NCI-H345 treated with DMSO at 0.1 percent for 48 hours (cell line): ENCODE measurements around the gene DLGAP1.

Source experiments
- DNase-seq: peaks from one replicate; lab custom pipeline; 2025; ENCODE audit not compliant: unreplicated experiment; lab: John Stamatoyannopoulos, UW

The DLGAP1 gene

GRCh38 chr18:3906116-3906750 is 548.9 kb downstream of the DLGAP1 start:
- DNase-seq: no peak

DNA sequence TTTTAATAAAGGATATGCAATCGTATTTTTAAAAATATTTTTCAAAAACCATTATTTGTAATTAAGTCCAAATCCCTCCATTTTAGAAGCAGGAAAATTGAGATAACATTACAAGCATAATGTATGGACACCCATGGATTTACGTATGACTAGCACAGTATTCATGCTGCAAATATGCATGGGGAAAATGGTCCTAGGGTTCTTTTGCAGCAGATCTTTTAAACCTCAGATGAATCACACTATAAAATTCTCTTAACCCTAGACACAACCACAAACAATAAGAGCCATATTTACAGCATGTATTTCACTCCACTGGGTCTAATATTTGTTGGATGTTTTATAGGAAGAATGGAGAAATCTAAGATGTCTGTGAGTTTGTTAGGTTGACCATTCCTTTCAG is 551.8 kb downstream of the DLGAP1 start:
- DNase-seq: no peak

DNA sequence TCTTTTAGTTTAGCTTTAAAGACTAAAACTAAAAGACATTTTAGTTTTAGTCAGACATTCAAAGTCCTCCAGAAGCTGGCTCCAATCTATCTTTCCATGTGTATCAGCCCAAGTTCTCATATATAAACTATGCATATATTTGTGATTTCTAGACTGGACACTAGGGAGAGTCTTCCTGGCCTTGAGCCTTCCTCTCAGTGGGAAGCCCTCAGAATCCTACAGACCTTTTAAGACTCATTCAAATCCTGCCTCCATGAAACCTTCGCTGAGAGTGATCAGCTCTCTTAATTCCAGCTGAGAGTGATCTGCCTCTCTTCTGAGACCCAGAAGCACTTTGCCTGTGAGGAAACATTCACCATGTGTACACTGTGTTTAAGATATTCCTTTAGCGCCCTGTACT is 552.4 kb downstream of the DLGAP1 start:
- no peak for DNase-seq

DNA sequence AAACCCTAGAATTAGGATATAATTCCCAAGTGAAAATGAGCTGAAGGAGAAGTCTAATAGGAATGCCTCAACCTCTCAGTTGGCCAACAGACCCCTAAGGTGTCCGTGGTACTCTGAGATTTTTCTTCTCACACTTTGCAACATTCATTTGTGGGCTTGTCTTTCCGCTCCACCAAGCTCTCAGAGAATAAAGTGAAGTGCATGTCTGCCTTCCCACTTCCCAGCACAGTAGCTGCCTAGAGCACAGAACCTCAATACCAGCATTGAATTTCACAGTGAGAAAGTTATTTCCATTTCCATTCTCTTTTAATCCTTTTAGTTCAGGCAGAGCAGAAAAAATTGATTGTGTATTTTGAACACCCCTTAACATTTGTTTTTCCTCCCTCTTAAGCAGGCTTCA is 553.3 kb downstream of the DLGAP1 start:
- peak; percentile 29 for DNase-seq

GRCh38 chr18:3901042-3901441 is 554.1 kb downstream of the DLGAP1 start:
- DNase-seq: no peak

DNA sequence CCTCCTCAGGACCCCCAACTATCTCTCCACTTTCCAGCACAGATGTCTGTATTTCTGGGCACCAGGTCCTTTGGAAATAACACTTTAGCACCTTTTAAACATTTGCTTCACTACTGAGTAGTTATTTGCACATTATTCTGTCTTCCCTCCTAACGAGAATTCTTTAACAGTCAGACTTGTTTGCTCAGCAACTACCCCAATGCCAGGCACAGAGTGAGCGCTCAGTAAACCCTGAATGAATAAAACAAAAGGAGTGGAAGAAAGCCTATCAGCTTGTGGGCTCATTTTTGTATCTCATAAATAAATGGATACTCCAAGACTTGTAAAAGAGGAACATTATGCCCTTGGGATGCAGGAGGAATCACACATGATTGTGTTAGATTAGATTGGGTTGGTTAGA is 554.8 kb downstream of the DLGAP1 start:
- no peak for DNase-seq

DNA sequence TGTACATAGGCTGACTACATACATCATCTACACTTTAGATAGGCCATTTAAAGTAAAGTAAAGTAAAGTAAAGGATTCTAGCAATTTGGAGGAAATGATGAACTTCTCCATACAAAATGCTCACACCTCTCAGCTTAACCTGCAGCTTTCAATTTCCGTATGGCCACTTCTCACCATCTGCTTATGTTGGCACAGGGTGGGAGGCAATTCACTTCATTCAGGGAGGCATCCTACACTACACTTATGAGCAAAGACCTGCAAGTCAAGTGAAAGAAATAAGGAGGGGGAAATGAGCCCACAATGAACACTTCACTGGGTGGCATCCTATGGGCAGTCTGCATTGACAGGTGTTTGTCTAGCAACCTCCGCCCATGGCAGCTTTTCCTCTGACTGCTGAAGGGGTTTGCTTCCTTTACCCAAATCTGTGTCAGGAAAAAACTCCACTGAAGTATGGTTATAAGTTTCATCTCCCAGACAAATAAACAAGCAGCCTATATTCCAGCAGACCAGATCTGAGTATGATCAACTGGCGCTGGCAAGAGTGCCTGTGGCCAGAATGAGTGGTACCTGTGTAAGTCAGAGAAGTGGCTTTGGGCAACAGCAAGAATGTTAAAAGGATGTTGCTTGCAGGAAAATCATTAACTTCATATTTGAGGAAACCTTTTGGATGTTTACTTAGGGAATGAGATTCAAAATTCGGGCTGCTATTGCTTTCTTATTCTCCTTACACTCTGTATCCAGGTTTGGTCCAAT is 556.1 kb downstream of the DLGAP1 start:
- no peak for DNase-seq

- DNase-seq: no peak
Measured at GRCh38 chr18:3892152-3892551, 563.0 kb downstream of the DLGAP1 start.

- DNase-seq: no peak
Measured at GRCh38 chr18:3891245-3891644, 563.9 kb downstream of the DLGAP1 start.

- DNase-seq: no peak
Measured at GRCh38 chr18:3889803-3890202, 565.3 kb downstream of the DLGAP1 start.

DNA sequence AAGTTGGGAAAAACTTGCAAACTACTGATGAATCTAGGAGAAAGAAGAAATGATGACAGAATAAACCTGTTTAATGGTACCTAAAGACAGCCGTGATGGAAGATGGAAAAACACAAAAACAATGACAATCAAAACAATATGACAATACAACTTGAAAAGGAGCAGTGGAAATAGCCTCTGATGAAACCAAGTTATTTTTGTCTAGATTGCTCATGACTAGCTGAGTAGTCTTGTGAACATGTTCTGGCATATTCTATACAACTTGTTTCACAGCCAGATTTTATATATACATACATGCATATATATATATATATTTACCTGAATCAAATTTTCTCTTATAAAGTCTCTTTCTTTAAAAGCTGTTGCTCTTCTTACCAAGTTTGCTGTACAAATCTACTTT is 566.0 kb downstream of the DLGAP1 start:
- no peak for DNase-seq

DNA sequence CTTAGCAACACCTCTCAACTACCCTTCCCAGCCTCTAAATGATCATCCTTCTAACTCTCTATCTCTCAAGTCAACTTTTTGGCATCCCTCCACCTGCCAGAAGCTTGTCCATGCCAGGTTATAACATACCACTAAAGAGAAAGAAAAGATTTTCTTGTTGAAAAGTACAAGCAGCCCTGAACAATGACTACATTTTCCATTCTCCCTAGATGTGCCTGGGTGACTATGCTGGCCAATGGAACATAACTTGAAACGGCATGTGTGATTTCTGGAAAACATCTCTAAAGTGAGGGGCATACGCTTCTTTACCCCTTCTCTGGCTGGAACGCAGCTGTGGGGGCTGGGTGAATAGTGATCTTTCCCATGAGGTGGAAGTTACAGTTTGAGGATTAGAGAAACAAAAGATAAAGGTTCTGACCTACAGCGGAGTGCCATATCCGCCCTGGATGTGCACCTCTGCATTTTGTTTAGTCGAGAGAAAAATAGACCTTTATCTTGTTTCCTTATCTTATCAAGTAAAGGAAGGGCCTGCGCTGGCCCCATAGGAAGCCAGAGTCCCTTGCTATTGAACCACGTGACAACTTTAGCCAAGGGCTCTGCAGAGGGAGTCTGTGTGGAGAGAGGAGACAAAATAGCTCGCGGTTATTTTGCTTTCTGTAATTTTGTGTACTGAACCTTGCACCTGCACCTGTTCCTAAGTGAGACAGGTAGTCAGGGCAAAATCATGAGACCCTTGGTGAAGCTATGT is 568.4 kb downstream of the DLGAP1 start:
- DNase-seq: no peak

DNA sequence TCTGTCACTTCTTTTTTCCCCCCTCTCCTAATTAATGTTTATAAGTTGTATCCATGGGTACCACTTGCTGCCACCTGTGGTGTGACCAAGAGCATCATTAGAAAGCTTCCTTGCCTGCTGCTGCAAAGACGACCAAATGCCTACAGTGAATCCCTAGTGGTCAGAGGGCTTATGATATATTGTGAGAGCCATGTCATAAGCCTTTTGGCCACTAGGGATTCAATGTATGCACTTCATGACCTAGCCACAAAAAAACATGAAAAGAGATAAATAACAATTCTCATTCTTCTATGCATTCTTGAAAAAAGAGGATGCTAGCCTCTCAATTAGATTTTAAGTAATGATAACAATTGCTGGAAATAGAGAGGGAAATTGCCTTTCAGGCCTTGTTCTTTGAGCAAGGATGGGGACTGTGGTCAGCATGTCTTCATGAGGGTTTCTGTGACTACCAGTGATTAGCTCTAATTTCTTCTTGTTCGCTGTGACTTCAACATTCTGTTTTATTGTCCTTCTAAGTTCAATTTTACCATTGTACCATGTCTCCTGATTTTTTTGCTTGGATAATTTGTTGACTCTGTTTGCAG is 569.8 kb downstream of the DLGAP1 start:
- no peak for DNase-seq

- DNase-seq: no peak
Measured at GRCh38 chr18:3879836-3880120, 575.3 kb downstream of the DLGAP1 start.

- no peak for DNase-seq
Measured at GRCh38 chr18:3879114-3879835, 575.8 kb downstream of the DLGAP1 start.

GRCh38 chr18:3878401-3878800 is 576.7 kb downstream of the DLGAP1 start:
- DNase-seq: no peak

GRCh38 chr18:3877678-3878077 is 577.4 kb downstream of the DLGAP1 start:
- DNase-seq: no peak

- DNase-seq: no peak
Measured at GRCh38 chr18:3875961-3876360, 579.1 kb downstream of the DLGAP1 start.

DNA sequence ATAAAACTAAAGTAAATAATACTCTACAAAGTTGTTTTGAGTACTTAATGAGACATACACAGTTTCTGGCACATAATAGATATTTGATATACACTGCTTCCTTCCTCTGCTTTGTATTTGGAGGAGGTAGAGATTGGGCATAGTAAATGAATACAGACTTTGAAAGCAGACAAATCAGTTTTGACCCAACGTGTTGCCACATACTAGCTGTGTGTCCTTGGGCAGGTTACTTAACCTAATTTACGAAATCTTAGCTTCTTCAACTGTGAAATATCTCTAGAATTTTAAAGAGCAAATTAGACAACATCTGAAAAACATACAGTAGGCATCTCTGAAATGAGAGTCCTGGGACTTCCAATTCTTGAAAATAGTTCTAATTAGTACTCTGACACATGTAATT is 579.7 kb downstream of the DLGAP1 start:
- DNase-seq: no peak

- no peak for DNase-seq
Measured at GRCh38 chr18:3874581-3874980, 580.5 kb downstream of the DLGAP1 start.

GRCh38 chr18:3874125-3874524 is 581.0 kb downstream of the DLGAP1 start:
- peak; percentile 26 for DNase-seq
